Activated CD8-positive, alpha-beta T cell treated with anti-CD3 and anti-CD28 coated beads, Interleukin-2, amount 10 ng/mL, durations not matched to agents 7 days and 5 days (primary cell): Measurements from ENCODE around the gene AP3S1. TPM values are rescaled to one million over a fixed set of nuclear protein-coding genes. Genes with fewer than 3 reads are reported as not detected.
"Not testable (repeated sequence)": the region's sequence is repeated elsewhere in the genome, so short reads cannot be mapped to it uniquely, and the experiment has no call there.

Source experiments
- ATAC-seq: fragments of 150-1000 bp; cut with Tn5 transposase; one replicate; pipeline ENCODE4 v1.10.0; 2021; ENCODE audit warnings: moderate library complexity
- CTCF ChIA-PET: fragments of 350-600 bp; sonication (Branson Sonifier 250); formaldehyde crosslinking; loops from one replicate; lab custom pipeline; 2021; ENCODE audit warnings: antibody characterized with exemption; lab: Charles Lee
- POLR2A ChIA-PET: fragments of 350-600 bp; sonication (Branson Sonifier 250); formaldehyde crosslinking; loops from one replicate; lab custom pipeline; 2021; ENCODE audit warnings: antibody characterized with exemption; lab: Charles Lee
- DNase-seq: peaks from one replicate; pipeline ENCODE4 v3.0.0-alpha.2; 2020
- H3K27ac Mint-ChIP-seq: one replicate; pipeline ENCODE4 v1.8.0; 2021; ENCODE audit warnings: mild to moderate bottlenecking, mixed read lengths
- H3K27me3 Mint-ChIP-seq: one replicate; pipeline ENCODE4 v1.8.0; 2021; ENCODE audit warnings: low read depth, mixed read lengths
- H3K36me3 Mint-ChIP-seq: one replicate; pipeline ENCODE4 v1.8.0; 2021; ENCODE audit warnings: low read depth, mixed read lengths
- H3K4me1 Mint-ChIP-seq: one replicate; pipeline ENCODE4 v1.8.0; 2021; ENCODE audit warnings: low read depth, mixed read lengths
- H3K4me3 Mint-ChIP-seq: one replicate; pipeline ENCODE4 v1.8.0; 2021; ENCODE audit warnings: mild to moderate bottlenecking, mixed read lengths
- H3K9me3 Mint-ChIP-seq: one replicate; pipeline ENCODE4 v1.8.0; 2022; ENCODE audit warnings: mixed read lengths; ENCODE audit not compliant: insufficient read depth
- total RNA-seq, 2 experiments: library from RNA; stranded (reverse); gene quantifications; one replicate each; pipeline ENCODE4 v1.2.3, GENCODE V29; 2021

The AP3S1 gene
- total RNA-seq, 2 experiments from 2014 or later: 76.6 to 78.3 TPM

- POLR2A ChIA-PET, ATAC-seq, H3K27ac Mint-ChIP-seq, H3K4me1 Mint-ChIP-seq, CTCF ChIA-PET, H3K27me3 Mint-ChIP-seq, DNase-seq, H3K4me3 Mint-ChIP-seq, H3K9me3 Mint-ChIP-seq, H3K36me3 Mint-ChIP-seq: not testable (repeated sequence)
Observed at GRCh38 chr5:115928578-115929407, 87.1 kb downstream of the AP3S1 start.

GRCh38 chr5:115930171-115930570 is 88.4 kb downstream of the AP3S1 start:
- POLR2A ChIA-PET, H3K4me3 Mint-ChIP-seq, H3K36me3 Mint-ChIP-seq, ATAC-seq, DNase-seq, H3K27me3 Mint-ChIP-seq, CTCF ChIA-PET, H3K9me3 Mint-ChIP-seq, H3K4me1 Mint-ChIP-seq, H3K27ac Mint-ChIP-seq: not testable (repeated sequence)

- ChIA-PET CTCF (no interaction called here), POLR2A (interaction anchor here (0.6 kb wide), 1 partner anchor 39 kb away, joined by 3 read pairs; no protein-coding TSS in a partner anchor)
- H3K4me3 Mint-ChIP-seq: no peak overlapping the region
Observed at GRCh38 chr5:115930630-115931337, 89.0 kb downstream of the AP3S1 start.

GRCh38 chr5:115932991-115933390 is 91.3 kb downstream of the AP3S1 start:
- peaks cover 4% of the 10 kb centered on the region for H3K27me3 Mint-ChIP-seq
- no peaks in the 10 kb centered on the region for H3K4me1 Mint-ChIP-seq
- no peak for ATAC-seq
- ChIA-PET POLR2A (no interaction called here), CTCF (no interaction called here)
- no peaks in the 10 kb centered on the region for H3K36me3 Mint-ChIP-seq
- no peak overlapping the region for H3K27ac Mint-ChIP-seq
- no peaks in the 10 kb centered on the region for H3K9me3 Mint-ChIP-seq
- DNase-seq: no peak
- H3K4me3 Mint-ChIP-seq: no peak overlapping the region

More at GRCh38 chr5:115930630-115931337, 89.0 kb downstream of the AP3S1 start:
- no peaks in the 10 kb centered on the region for H3K4me1 Mint-ChIP-seq
- no peaks in the 10 kb centered on the region for H3K27me3 Mint-ChIP-seq
- no peak for ATAC-seq
- H3K36me3 Mint-ChIP-seq: no peaks in the 10 kb centered on the region
- DNase-seq: no peak
- H3K9me3 Mint-ChIP-seq: no peaks in the 10 kb centered on the region
- H3K27ac Mint-ChIP-seq: no peak overlapping the region

GRCh38 chr5:115934388-115934974 is 92.7 kb downstream of the AP3S1 start:
- H3K4me1 Mint-ChIP-seq: no peaks in the 10 kb centered on the region
- H3K36me3 Mint-ChIP-seq: no peaks in the 10 kb centered on the region
- H3K27ac Mint-ChIP-seq: no peak overlapping the region
- ChIA-PET CTCF (no interaction called here), POLR2A (no interaction called here)
- DNase-seq (no peak), ATAC-seq (no peak)
- no peaks in the 10 kb centered on the region for H3K9me3 Mint-ChIP-seq
- H3K4me3 Mint-ChIP-seq: no peak overlapping the region
- peaks cover 4% of the 10 kb centered on the region for H3K27me3 Mint-ChIP-seq

- ATAC-seq (no peak), DNase-seq (no peak)
- no peaks in the 10 kb centered on the region for H3K4me1 Mint-ChIP-seq
- no peaks in the 10 kb centered on the region for H3K36me3 Mint-ChIP-seq
- POLR2A ChIA-PET: no interaction called here
- CTCF ChIA-PET: no interaction called here
- peaks cover 4% of the 10 kb centered on the region for H3K27me3 Mint-ChIP-seq
- H3K9me3 Mint-ChIP-seq: no peaks in the 10 kb centered on the region
- H3K4me3 Mint-ChIP-seq: no peak overlapping the region
- no peak overlapping the region for H3K27ac Mint-ChIP-seq
Observed at GRCh38 chr5:115936031-115936430, 94.3 kb downstream of the AP3S1 start.

- H3K27ac Mint-ChIP-seq: no peak overlapping the region
- no peak for DNase-seq
- H3K27me3 Mint-ChIP-seq: peaks cover 6% of the 10 kb centered on the region
- no peak for ATAC-seq
- H3K4me1 Mint-ChIP-seq: no peaks in the 10 kb centered on the region
- no peaks in the 10 kb centered on the region for H3K9me3 Mint-ChIP-seq
- no peaks in the 10 kb centered on the region for H3K36me3 Mint-ChIP-seq
- no peak overlapping the region for H3K4me3 Mint-ChIP-seq
- POLR2A ChIA-PET: no interaction called here
- CTCF ChIA-PET: no interaction called here
Observed at GRCh38 chr5:115939059-115939458, 97.3 kb downstream of the AP3S1 start.

GRCh38 chr5:115940080-115940810 is 98.5 kb downstream of the AP3S1 start:
- Mint-ChIP-seq H3K4me1 (no peaks in the 10 kb centered on the region), H3K27me3 (peaks cover 6% of the 10 kb centered on the region), H3K9me3 (no peaks in the 10 kb centered on the region), H3K27ac (no peak overlapping the region), H3K36me3 (no peaks in the 10 kb centered on the region), H3K4me3 (no peak overlapping the region)
- ChIA-PET CTCF (no interaction called here), POLR2A (no interaction called here)
- DNase-seq: no peak
- ATAC-seq: no peak

- CTCF ChIA-PET: no interaction called here
Observed at GRCh38 chr5:115941051-115941675, 99.4 kb downstream of the AP3S1 start.

GRCh38 chr5:115944501-115944900 is 102.8 kb downstream of the AP3S1 start:
- ATAC-seq: no peak
- H3K9me3 Mint-ChIP-seq: no peaks in the 10 kb centered on the region
- no peaks in the 10 kb centered on the region for H3K4me1 Mint-ChIP-seq
- H3K27ac Mint-ChIP-seq: no peak overlapping the region
- peaks cover 2% of the 10 kb centered on the region for H3K27me3 Mint-ChIP-seq
- CTCF ChIA-PET: no interaction called here
- POLR2A ChIA-PET: no interaction called here
- no peaks in the 10 kb centered on the region for H3K36me3 Mint-ChIP-seq
- no peak for DNase-seq
- H3K4me3 Mint-ChIP-seq: no peak overlapping the region

More at GRCh38 chr5:115941051-115941675, 99.4 kb downstream of the AP3S1 start:
- no peaks in the 10 kb centered on the region for H3K4me1 Mint-ChIP-seq
- ATAC-seq: no peak
- H3K4me3 Mint-ChIP-seq: no peak overlapping the region
- no peak for DNase-seq
- POLR2A ChIA-PET: no interaction called here
- H3K27me3 Mint-ChIP-seq: peaks cover 6% of the 10 kb centered on the region
- H3K9me3 Mint-ChIP-seq: no peaks in the 10 kb centered on the region
- H3K27ac Mint-ChIP-seq: no peak overlapping the region
- no peaks in the 10 kb centered on the region for H3K36me3 Mint-ChIP-seq

- Mint-ChIP-seq H3K27ac (no peak overlapping the region), H3K9me3 (no peaks in the 10 kb centered on the region), H3K36me3 (no peaks in the 10 kb centered on the region), H3K27me3 (peaks cover 5% of the 10 kb centered on the region), H3K4me1 (no peaks in the 10 kb centered on the region), H3K4me3 (no peak overlapping the region)
- CTCF ChIA-PET: no interaction called here
- ATAC-seq (no peak), DNase-seq (no peak)
- POLR2A ChIA-PET: no interaction called here
Observed at GRCh38 chr5:115946655-115947054, 104.9 kb downstream of the AP3S1 start.
